ENCODE results near the gene LAP3.

Gene LAP3

DNA sequence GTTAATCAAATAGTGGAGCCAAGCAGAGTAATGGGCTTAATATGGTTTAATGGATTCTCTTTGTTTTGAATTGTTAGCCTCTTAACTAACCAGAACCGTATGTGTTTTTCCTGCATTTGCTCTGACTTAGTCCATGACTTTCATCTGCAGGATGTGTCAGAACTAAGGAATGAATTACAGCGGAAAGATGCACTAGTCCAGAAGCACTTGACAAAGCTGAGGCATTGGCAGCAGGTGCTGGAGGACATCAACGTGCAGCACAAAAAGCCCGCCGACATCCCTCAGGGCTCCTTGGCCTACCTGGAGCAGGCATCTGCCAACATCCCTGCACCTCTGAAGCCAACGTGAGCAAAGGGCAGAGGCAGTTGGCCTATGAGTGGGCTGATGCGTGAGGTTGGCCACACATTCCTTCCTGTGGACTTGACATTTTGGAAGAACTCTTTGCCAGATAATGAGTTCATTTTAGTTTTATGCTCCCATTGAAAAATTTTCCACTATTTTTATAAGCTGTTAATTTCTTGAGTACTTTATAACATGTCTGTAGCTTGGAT lies 46.5 kb downstream of the LAP3 start:
- no peak for DNase-seq

DNA sequence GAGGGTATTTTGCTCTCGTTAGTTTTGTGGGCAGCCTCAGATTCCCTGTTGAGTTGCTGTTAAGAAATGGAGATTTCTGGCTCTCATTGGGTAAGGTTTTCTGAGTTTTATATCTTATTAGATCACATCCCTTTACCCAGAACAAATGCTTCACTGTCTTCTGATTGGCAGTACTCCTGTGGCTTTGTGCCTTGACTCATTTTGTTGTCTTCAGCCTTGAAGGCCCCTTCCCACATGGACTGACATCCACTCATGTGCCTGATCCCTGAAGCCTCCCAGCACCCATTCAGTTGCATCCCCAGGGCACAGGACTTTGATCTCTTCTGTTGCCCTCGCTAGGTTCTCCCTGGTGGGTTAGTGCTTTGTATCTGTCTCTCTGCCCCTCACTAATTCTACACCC lies 47.8 kb downstream of the LAP3 start:
- DNase-seq, result no peak

GRCh38 chr4:17630228-17630627 lies 53.2 kb downstream of the LAP3 start:
- DNase-seq, result no peak

- no peak for DNase-seq
Observed at GRCh38 chr4:17633600-17633999, 56.6 kb downstream of the LAP3 start.

DNA sequence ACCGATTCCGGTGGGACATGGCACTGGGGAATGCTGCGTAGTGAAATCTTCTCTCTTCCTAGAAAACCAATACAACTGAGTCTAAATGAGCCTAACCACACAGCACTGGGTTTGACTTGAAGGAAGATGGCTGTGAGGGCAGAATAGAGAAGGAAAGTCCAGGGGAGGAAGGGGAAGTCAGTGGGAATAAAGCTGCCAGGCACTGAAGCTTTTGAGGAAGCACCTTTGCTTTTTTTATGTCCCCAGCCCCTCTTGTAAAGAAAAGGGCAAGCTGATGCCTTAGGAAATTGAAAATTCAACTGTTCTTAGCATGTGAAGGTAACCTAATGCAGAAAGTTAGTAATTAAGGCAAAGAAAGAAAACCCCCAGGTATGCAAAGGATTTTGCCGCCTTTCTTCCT lies 58.1 kb downstream of the LAP3 start:
- DNase-seq, result no peak

DNA sequence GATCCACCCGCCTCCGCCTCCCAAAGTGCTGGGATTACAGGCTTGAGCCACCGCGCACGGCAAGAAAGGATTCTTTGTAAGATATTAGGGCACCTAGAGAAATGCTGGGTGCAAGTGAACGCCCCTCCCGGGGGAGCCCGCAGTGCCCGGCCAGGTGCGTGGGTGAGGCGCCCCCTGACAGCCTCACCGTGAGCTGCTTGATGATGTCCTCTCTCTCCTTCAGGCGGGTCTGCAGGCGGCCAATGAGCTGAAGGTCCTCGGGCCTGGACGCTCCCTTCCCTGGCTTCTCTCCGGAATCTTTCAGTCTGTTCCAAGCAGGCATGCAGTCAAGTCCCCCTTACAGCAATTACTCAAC lies 59.3 kb downstream of the LAP3 start:
- no peak for DNase-seq

DNA sequence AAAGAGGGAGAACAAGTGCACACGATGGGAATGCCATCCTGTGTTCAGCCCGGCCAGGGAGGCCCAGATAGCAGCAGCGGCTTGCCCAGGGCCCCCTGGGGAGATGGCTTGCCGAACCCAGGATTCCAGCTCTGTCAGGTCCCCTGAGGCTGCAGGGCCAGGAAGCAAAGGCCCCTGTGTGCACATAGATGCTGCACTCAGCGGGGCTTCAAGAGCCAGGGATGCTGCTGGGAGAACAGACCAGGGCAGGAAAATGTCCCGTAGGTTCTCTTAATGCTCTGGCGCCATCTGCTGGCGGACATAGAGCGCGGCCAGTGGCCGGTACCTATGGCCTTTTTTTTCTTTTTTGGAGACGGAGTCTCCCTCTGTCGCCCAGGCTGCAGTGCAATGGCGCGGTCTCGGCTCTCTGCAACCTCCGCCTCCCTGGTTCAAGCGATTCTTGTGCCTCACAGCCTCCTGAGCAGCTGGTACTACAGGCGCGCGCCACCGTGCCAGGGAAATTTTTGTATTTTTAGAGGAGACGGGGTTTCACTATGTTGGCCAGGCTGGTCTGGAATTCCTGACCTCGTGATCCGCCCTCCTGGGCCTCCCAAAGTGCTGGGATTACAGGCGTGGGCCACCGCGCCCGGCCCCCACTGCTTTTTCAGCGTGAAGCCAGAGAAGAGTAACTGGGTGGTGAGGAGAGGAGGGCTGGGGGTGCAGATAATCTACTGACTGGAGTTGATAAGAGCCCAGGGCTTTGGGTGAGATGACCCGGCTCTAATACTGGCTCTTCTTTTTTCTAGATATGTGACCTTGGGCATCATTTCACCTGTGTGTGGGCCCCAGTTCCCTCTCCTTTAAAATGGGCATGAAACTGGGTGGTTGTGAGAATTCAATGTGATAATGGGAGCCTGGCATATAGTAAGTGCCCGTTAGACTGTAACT lies 60.0 kb downstream of the LAP3 start:
- DNase-seq, result peak; percentile 54

GRCh38 chr4:17639136-17639535 lies 62.1 kb downstream of the LAP3 start:
- no peak for DNase-seq

- no peak for DNase-seq
Observed at GRCh38 chr4:17642398-17642783, 65.4 kb downstream of the LAP3 start.

DNA sequence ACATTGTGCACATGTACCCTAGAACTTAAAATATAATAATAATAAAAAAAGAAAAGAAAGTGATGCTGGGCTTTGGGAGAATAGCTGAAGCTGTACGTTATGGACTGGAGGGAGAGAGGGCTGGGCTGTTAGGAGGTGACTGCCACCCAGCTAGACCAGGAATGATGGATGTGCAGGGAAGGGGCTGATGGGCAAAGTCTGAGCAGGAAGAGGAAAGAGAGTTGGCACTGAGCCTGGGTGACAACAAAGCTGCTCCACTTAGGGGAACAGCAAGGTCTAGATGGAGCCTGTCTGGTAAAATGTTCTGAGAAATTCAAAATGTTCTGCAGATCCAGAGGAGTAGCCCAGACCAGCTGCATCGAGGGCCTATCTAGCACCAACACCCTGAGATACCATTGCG lies 69.7 kb downstream of the LAP3 start:
- DNase-seq, result no peak

- DNase-seq, result no peak
Observed at GRCh38 chr4:17647176-17647806, 70.3 kb downstream of the LAP3 start.

- no peak for DNase-seq
Observed at GRCh38 chr4:17647927-17648326, 70.9 kb downstream of the LAP3 start.

DNA sequence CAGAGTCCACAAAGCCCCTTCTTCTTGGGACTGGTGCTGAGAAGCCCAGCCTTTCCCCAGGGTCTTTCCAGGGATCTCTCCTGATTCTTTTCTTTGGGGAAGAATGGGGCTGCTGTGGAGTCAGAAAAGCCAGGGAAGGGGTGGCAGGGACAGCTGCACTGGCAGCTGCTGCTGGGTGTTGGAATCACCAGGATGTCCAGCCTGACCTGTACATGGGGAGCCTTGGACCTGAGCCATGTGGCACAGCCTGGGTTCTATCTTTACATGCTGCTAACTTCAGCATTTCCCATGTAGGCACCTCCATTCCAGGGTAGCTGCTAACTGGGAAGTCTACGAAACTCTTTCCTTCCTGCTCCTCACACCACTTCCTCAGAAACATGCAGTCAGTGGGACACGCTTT lies 73.4 kb downstream of the LAP3 start:
- DNase-seq, result no peak

DNA sequence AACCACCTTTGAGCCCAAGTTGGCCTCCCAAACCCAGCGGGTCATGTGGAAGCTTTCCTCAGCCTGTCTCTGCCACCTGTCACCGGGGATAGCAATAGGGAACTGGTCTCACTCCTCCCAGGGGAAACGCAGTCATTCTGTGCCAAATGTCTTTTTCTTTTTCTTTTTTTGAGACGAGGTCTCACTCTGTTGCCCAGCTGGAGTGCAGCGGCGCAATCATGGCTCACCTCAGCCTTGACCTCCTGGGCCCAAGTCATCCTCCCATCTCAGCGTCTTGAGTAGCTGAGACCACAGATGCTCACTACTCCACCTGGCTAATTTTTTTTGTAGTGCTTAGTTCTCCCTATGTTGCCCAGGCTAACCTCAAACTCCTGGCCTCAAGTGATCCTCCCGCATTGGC lies 77.7 kb downstream of the LAP3 start:
- DNase-seq, result no peak

GRCh38 chr4:17657090-17657489 lies 80.1 kb downstream of the LAP3 start:
- DNase-seq, result no peak
